Chondrocyte (in vitro differentiated cells): ENCODE measurements around the gene IL31RA. TPM values are rescaled to one million over a fixed set of nuclear protein-coding genes. Genes with fewer than 3 reads are reported as not detected.

Experiments
- DNase-seq: peaks from one replicate; pipeline ENCODE4 v3.0.0; 2021; ENCODE audit warnings: mixed read lengths, low spot score
- H3K27ac Mint-ChIP-seq: one replicate; pipeline ENCODE4 v1.8.0; 2021; ENCODE audit warnings: mild to moderate bottlenecking, moderate library complexity, mixed read lengths; ENCODE audit not compliant: unreplicated experiment
- H3K27me3 Mint-ChIP-seq: 2 replicates; pipeline ENCODE4 v1.8.0; 2021; ENCODE audit warnings: low read depth, mixed read lengths
- H3K36me3 Mint-ChIP-seq: 2 replicates; pipeline ENCODE4 v1.8.0; 2021; ENCODE audit warnings: low read depth, mixed read lengths
- H3K4me1 Mint-ChIP-seq: 2 replicates; pipeline ENCODE4 v1.8.0; 2021; ENCODE audit warnings: low read depth, mild to moderate bottlenecking, mixed read lengths
- H3K4me3 Mint-ChIP-seq: one replicate; pipeline ENCODE4 v1.8.0; 2021; ENCODE audit warnings: mild to moderate bottlenecking, moderate library complexity, mixed read lengths; ENCODE audit not compliant: unreplicated experiment
- H3K9me3 Mint-ChIP-seq: 2 replicates; pipeline ENCODE4 v1.8.0; 2021; ENCODE audit warnings: low read depth, mixed read lengths
- CTCF ChIP-seq: fragments of 200-600 bp; sonication (generic); IDR thresholded peaks from 2 replicates; pipeline ENCODE4 v1.5.0; 2021; ENCODE audit warnings: antibody characterized with exemption, mild to moderate bottlenecking, moderate library complexity
- total RNA-seq: library from RNA; stranded (reverse); gene quantifications from 3 replicates; pipeline ENCODE4 v1.2.1, GENCODE V29; 2021

Gene IL31RA
- total RNA-seq, 1 donor from 2014 or later, result 1.9 TPM

DNA sequence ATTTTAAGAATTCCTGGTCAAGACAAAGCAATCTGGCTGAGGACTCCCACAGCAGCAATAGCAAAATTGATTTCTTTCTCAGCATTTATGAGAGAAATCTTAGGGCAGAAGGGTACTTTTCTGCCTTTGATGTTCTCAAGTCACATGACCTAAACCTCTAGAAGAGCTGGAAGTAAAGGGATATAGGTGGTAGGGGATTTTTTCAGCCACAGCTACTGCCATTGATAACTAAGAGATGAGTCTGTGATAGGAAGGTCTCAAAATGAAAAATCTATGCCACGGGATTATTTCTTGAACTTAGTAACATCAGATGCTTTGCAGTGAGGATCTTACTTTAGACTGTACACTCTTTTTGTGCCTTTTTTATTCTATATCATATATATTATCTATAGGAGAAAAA, 108.1 kb downstream of the IL31RA start:
- H3K9me3 Mint-ChIP-seq, result no peaks in the 10 kb centered on the region
- peaks cover 26% of the 10 kb centered on the region for H3K36me3 Mint-ChIP-seq
- TF ChIP-seq CTCF, result no peak
- H3K4me1 Mint-ChIP-seq, result no peaks in the 10 kb centered on the region
- no peaks in the 10 kb centered on the region for H3K27me3 Mint-ChIP-seq
- H3K4me3 Mint-ChIP-seq, result no peak overlapping the region
- H3K27ac Mint-ChIP-seq, result no peak overlapping the region
- no peak for DNase-seq

DNA sequence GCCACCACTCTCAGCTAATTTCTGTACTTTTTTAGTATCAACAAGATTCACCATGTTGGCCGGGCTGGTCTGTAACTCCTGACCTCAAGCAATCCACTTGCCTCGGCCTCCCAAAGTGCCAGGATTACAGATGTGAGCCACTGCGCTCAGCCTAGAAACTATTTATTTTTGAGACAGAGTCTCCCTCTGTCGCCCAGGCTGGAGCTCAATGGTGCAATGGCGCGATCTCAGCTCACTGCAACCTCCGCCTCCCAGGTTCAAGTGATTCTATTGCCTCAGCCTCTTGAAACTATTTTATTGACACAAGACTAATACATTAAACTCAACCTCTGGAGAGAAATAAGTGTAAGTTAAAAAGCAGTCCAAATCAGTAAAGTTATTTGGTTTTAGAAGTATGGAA, 109.6 kb downstream of the IL31RA start:
- Mint-ChIP-seq H3K4me1 (peaks cover 7% of the 10 kb centered on the region), H3K36me3 (peaks cover 23% of the 10 kb centered on the region), H3K4me3 (no peak overlapping the region), H3K27me3 (no peaks in the 10 kb centered on the region), H3K27ac (no peak overlapping the region), H3K9me3 (no peaks in the 10 kb centered on the region)
- DNase-seq, result no peak
- TF ChIP-seq CTCF, result no peak

- Mint-ChIP-seq H3K27ac (peak overlapping the region; percentile 45), H3K9me3 (no peaks in the 10 kb centered on the region)
Measured at GRCh38 chr5:55965525-55965924, 114.4 kb downstream of the IL31RA start.

DNA sequence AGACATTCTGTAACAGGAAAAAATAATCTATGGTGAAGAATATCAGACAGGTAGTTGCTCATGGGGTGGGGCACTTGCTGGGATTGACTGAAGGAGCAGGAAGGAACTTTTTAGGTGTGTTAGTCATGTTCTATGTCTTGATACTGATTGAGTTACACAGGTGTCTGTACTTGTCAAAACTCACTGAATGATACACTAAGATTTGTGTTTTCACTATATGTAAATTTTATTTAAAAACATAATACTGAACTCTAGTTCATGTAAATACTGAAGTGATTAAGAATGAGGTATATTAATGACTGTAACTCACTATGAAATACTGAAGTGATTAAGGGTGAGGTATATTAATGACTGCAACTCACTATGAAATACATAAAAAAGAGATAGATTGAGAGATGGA, 115.1 kb downstream of the IL31RA start:
- TF ChIP-seq CTCF, result no peak
- H3K36me3 Mint-ChIP-seq, result peaks cover 15% of the 10 kb centered on the region
- H3K4me3 Mint-ChIP-seq, result no peak overlapping the region
- no peak for DNase-seq
- peaks cover 21% of the 10 kb centered on the region for H3K4me1 Mint-ChIP-seq
- H3K9me3 Mint-ChIP-seq, result no peaks in the 10 kb centered on the region
- H3K27ac Mint-ChIP-seq, result peak overlapping the region; percentile 36
- H3K27me3 Mint-ChIP-seq, result no peaks in the 10 kb centered on the region

More at GRCh38 chr5:55965525-55965924, 114.4 kb downstream of the IL31RA start:
- no peak for DNase-seq
- Mint-ChIP-seq H3K27me3 (no peaks in the 10 kb centered on the region), H3K36me3 (peaks cover 22% of the 10 kb centered on the region), H3K4me1 (peaks cover 21% of the 10 kb centered on the region), H3K4me3 (no peak overlapping the region)
- no peak for TF ChIP-seq CTCF

GRCh38 chr5:55969956-55970355, 118.8 kb downstream of the IL31RA start:
- DNase-seq, result no peak
- H3K4me3 Mint-ChIP-seq, result no peak overlapping the region
- H3K27ac Mint-ChIP-seq, result peak overlapping the region; percentile 88
- peaks cover 12% of the 10 kb centered on the region for H3K36me3 Mint-ChIP-seq
- no peaks in the 10 kb centered on the region for H3K27me3 Mint-ChIP-seq
- peaks cover 25% of the 10 kb centered on the region for H3K4me1 Mint-ChIP-seq
- no peaks in the 10 kb centered on the region for H3K9me3 Mint-ChIP-seq
- no peak for TF ChIP-seq CTCF

Other genes with a start within 250 kb of the IL31RA start
- gene SLC38A9, start 139.0 kb upstream of the IL31RA start, total RNA-seq, result 20.7 to 21.5 TPM (median 21.2 TPM) in 3 replicates
- not detected in 3 replicates for gene DDX4, start 113.3 kb upstream of the IL31RA start, total RNA-seq
- 167 to 221 TPM (median 210 TPM) in 3 replicates for gene IL6ST, start 143.6 kb downstream of the IL31RA start, total RNA-seq